ENCODE results near the gene MRFAP1. TPM values are rescaled to one million over a fixed set of nuclear protein-coding genes. Genes with fewer than 3 reads are reported as not detected.

MRFAP1 gene
- total RNA-seq, 4 donors from 2014 or later = 136 to 234 (median 170) TPM

DNA sequence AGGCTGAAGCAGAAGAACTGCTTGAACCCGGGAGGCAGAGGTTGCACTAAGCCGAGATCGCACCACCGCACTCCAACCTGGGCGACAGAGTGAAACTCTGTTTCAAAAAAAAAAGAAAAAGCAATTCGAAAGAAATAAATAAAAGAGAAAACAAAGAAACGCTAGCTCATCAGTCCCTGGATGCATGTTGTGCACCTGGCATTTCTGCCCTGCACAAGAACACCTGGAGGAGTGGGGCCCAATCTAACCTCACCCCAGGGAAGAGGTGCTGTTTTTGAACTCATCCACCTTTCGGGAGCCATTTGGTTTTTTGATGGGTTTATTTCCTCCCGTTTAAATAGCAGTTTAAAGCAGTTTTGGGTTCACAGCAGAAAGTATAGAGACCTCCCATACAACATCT is 5.7 kb upstream of the MRFAP1 start:
- WGBS, 2 donors = 91 to 92% methylated on average over 9 of the region's 9 CpGs
- H3K4me3 ChIP-seq (ENCODE audit: low read depth, poor library complexity, severe bottlenecking) = no peak overlapping the region
- peak in 1 of 2 donors; percentile 28 for DNase-seq (ENCODE audit: low spot score in 2 of 2)
- TF ChIP-seq CTCF (IDR thresholded peaks at IDR 0.05) (no peak), POLR2A (IDR thresholded peaks at IDR 0.05) (no peak)
- intact Hi-C loops (cut with DNase I; ENCODE audit: low total_unique reads) = no loop called here

DNA sequence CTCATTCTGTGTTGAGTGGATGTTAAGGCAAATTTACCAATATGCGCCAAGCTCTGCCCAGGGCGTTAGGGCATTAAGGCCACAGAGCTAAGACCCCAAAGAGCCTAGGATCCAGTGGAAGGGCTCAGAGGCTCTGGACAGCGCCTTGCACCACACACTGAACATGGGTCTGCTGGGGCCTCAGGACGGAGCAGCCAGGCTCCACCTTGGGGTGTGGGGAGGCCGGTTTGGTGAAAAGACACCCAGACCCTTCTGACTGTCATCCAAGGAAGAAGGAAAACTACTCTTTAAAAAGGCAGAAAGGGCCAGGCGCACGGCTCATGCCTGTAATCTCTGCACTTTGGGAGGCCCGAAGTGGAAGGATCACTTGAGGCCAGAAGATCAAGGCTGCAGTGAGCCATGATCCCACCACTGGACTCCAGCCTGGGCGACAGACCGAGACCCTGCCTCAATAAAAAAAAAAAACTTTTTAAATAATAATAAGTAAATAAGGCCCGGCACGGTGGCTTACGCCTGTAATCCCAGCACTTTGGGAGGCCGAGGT is 1.3 kb upstream of the MRFAP1 start:
- TF ChIP-seq POLR2A (IDR thresholded peaks at IDR 0.05) = no peak
- TF ChIP-seq CTCF (IDR thresholded peaks at IDR 0.05) = no peak
- no peak overlapping the region for H3K4me3 ChIP-seq (ENCODE audit: low read depth, poor library complexity, severe bottlenecking)
- peak in 1 of 2 donors; percentile 71 for DNase-seq (ENCODE audit: low spot score in 2 of 2)
- intact Hi-C loops (cut with DNase I; ENCODE audit: low total_unique reads) = no loop called here
- WGBS, 2 donors = 94 to 95% methylated on average over 14 of the region's 14 CpGs

- WGBS, 2 donors = 1 to 2% methylated on average over 50 of the region's 50 CpGs
- peak; percentile 50 to 92 for DNase-seq (ENCODE audit: low spot score in 2 of 2)
- peak overlapping the region; percentile 96 for H3K4me3 ChIP-seq (ENCODE audit: low read depth, poor library complexity, severe bottlenecking)
- intact Hi-C loops (cut with DNase I; ENCODE audit: low total_unique reads) = no loop called here
- TF ChIP-seq POLR2A (IDR thresholded peaks at IDR 0.05) (no peak), CTCF (IDR thresholded peaks at IDR 0.05) (no peak)
These were observed 882 bp downstream of the MRFAP1 start for GRCh38 chr4:6641164-6641970.

DNA sequence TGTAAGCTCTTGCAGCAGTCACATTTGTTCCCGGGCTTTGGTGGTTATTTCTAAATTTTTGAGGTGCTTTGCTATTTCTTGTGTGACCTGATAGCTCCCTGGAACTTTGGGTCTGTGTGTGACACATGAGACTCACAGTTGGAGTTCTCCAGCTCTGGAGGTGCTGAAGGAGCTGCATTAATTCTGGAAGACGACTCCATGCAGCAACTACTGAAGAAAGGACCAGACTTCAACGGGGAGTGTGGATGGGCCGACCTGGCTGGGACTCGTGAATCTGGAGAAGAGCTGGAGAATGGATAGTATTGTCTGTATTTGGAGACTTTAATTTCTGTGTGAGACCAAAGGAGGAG is 1.5 kb downstream of the MRFAP1 start:
- 37 to 41% methylated on average over 5 of the region's 5 CpGs for WGBS, 2 donors

DNA sequence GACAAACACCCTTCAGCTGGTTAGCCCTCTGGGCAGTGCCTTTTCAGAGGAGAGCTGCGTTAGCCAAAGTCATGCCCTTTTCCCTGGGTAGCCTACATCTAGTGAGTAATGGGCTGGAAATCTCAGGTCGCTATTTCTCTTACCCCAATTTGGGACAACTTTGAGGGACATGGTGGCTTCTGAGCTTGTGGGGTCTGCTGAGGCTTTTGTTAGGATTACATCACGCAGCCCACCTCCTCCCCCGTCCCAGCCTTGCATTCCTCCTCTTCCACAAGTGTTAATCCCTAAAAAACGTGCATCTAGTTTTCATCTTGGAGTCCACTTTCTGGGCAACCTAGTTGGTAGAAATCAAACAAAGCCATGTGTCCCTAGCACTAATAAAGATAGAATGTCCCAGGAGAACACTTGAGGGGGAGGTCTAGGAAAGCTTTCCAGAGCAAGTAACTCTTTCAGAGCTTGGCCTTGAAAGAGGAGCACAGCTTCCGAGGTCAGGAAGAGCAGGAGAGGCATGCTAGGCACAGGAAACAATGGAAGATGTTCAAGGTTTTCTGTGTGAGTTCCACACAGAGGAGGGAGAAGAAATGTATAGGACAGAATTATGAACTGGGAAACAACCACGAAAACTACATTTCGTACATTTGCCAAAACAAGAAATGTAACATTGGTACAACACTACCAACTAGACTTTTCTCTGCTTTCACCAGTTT is 2.8 kb downstream of the MRFAP1 start:
- intact Hi-C loops (cut with DNase I; ENCODE audit: low total_unique reads) = no loop called here
- no peak for TF ChIP-seq POLR2A (IDR thresholded peaks at IDR 0.05)
- no peak for TF ChIP-seq CTCF (IDR thresholded peaks at IDR 0.05)
- H3K4me3 ChIP-seq (ENCODE audit: low read depth, poor library complexity, severe bottlenecking) = no peak overlapping the region
- 72 to 75% methylated on average over 8 of the region's 8 CpGs for WGBS, 2 donors
- DNase-seq (ENCODE audit: low spot score in 2 of 2) = peak in 1 of 2 donors; percentile 60

More for the DNA sequence above, 1.5 kb downstream of the MRFAP1 start:
- H3K4me3 ChIP-seq (ENCODE audit: low read depth, poor library complexity, severe bottlenecking) = no peak overlapping the region
- TF ChIP-seq CTCF (IDR thresholded peaks at IDR 0.05) (no peak), POLR2A (IDR thresholded peaks at IDR 0.05) (no peak)
- intact Hi-C loops (cut with DNase I; ENCODE audit: low total_unique reads) = no loop called here
- peak in 1 of 2 donors; percentile 74 for DNase-seq (ENCODE audit: low spot score in 2 of 2)

Data from lower leg skin (tissue), 4 donors.